ENCODE measurements around the gene ARID5B. TPM values are rescaled to one million over a fixed set of nuclear protein-coding genes. Genes with fewer than 3 reads are reported as not detected.

Gene ARID5B
- polyA plus RNA-seq, 1 experiment = 137 TPM

DNA sequence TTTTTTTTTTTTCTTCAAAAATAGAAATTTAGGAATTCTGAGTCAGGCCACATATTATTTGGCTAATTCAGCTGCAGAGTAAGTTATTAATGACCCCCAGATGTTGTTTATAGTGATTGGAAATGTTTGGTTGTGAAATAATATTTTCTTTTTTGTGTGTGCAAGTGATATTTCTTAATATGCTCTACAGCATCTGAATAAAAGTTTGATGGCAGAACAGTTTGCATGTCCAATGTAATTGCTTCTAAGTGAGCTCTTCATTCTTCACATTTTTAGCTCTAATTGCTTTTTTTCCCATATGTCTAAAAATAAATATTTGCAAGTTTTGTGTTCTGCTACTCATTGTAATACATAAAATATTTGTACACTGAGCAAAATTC, 116.0 kb downstream of the ARID5B start:
- Histone ChIP-seq H3K27ac (ENCODE audit: low read depth, low read length) (no peak overlapping the region), H3K9me3 (ENCODE audit: control insufficient read depth, insufficient read depth, low read length) (no peaks in the 10 kb centered on the region), H3K4me3 (ENCODE audit: low read depth, low read length) (no peak overlapping the region), H3K27me3 (ENCODE audit: control insufficient read depth, insufficient read depth, low read length) (no peaks in the 10 kb centered on the region)
- ChIA-PET CTCF (no interaction called here), POLR2A (no interaction called here)
- no peak for DNase-seq (ENCODE audit: low read depth, low spot score)
- no peak for TF ChIP-seq CTCF (IDR thresholded peaks at IDR 0.05; ENCODE audit: low read depth, low read length)

DNA sequence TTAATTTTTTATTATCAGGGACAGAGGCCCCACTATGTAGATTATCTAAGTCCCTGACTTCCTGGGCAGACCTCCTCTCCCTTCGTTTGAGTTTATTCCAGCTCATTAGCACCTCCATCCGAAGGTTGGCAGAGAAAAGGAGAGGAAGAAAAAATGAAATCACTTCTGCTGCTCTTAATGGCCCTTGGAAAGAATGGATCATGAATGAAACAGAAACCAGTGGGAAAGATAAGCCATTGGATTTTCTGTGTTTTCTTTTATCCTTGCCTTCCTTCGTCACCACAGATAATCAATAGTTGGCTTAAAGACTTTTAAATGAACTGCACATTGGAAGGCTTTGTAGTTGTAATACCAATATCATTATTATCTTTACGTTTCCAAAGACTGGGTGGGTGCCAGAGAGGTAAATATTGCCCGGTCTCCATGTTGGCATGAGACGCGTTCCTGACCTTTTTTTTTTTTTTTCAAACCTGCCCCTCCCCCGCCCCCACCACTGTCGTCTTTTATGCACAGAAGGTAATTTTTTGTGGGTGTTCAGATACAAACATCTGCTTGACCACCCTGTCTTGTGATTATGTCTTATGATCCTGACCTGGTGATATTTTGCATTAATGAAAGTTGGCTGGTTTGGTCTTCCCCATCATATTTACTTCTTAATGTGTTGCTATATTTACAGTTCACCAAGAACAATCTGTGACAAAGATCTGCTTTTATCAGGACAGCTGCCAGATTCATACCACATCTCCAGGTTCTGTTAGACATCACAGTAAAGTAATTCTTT, 116.8 kb downstream of the ARID5B start:
- H3K27me3 ChIP-seq (ENCODE audit: control insufficient read depth, insufficient read depth, low read length) = no peaks in the 10 kb centered on the region
- H3K4me3 ChIP-seq (ENCODE audit: low read depth, low read length) = no peak overlapping the region
- no peak overlapping the region for H3K27ac ChIP-seq (ENCODE audit: low read depth, low read length)
- POLR2A ChIA-PET = no interaction called here
- H3K9me3 ChIP-seq (ENCODE audit: control insufficient read depth, insufficient read depth, low read length) = no peaks in the 10 kb centered on the region
- no peak for DNase-seq (ENCODE audit: low read depth, low spot score)
- TF ChIP-seq CTCF (IDR thresholded peaks at IDR 0.05; ENCODE audit: low read depth, low read length) = no peak
- CTCF ChIA-PET = interaction anchor here (1.4 kb wide), 1 partner anchor 20 kb away, joined by 3 read pairs; no protein-coding TSS in a partner anchor

DNA sequence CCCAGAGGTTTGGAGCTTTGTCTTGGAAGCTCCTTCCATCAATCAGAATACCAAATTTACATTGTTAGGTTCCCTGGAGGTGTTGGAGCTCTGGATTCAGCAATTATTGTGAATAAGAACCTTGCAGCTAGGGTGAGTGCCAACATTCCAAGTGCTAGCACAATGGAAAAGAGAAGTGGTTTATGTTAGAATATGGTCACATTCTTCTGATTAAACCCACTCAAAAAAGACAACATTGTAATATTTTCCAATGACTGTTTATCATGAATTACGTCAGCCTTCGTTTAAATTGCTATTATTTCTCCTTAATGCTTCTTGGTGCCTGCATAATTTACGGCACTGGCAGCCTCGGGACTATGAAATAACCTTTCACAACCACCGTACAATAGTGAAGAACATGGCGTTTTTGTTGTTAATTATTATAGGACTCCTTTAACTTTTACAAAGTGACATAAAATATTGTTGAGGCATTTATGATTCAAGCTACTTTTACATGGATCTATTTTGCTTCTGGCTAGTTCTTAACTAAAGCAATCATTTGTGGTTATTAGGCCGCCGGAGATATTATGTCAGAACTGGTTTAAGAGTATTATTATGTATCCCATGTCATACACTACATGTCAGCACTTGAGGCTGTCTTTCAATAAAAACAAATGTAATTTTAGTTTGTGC, 117.7 kb downstream of the ARID5B start:
- no peak overlapping the region for H3K4me3 ChIP-seq (ENCODE audit: low read depth, low read length)
- no peak overlapping the region for H3K27ac ChIP-seq (ENCODE audit: low read depth, low read length)
- H3K9me3 ChIP-seq (ENCODE audit: control insufficient read depth, insufficient read depth, low read length) = no peaks in the 10 kb centered on the region
- TF ChIP-seq CTCF (IDR thresholded peaks at IDR 0.05; ENCODE audit: low read depth, low read length) = no peak
- H3K27me3 ChIP-seq (ENCODE audit: control insufficient read depth, insufficient read depth, low read length) = no peaks in the 10 kb centered on the region
- CTCF ChIA-PET = interaction anchor here (0.6 to 1.4 kb wide), 3 partner anchors 17 to 1058 kb away, joined by 3 read pairs; no protein-coding TSS in a partner anchor
- POLR2A ChIA-PET = no interaction called here
- no peak for DNase-seq (ENCODE audit: low read depth, low spot score)

DNA sequence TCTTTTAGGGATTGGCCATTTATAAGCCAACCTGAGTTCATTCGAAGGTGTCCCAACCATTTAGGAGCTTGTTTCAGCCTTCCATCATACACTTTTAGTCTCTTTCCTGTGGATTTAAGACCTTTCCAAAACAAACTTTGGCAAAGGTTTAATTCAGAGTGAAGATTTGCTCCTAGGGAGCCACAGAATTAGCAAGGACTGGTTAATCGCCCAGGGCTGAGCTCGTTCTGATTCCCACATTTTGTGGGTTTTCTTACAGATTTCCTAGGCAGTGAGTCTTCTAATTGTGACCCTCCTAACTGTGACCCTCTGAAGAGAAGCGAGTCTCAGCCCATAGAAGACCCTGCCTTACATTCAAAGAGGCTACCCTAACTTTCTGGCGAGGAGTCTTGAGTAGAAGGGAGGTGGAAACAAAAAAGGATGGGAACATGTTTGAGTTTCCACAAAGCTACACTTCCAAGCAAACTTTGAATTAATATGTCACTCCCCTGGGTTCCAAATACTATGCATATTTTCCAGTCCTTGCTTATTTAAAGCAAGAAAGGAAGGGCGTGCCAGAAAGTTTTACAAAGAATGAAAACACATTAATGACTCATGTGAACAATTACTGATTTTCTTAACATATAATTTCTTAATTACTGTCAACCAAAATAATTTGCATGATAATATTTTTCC, 118.3 kb downstream of the ARID5B start:
- Histone ChIP-seq H3K27me3 (ENCODE audit: control insufficient read depth, insufficient read depth, low read length) (no peaks in the 10 kb centered on the region), H3K9me3 (ENCODE audit: control insufficient read depth, insufficient read depth, low read length) (no peaks in the 10 kb centered on the region), H3K27ac (ENCODE audit: low read depth, low read length) (no peak overlapping the region), H3K4me3 (ENCODE audit: low read depth, low read length) (no peak overlapping the region)
- POLR2A ChIA-PET = interaction anchor here (1.0 kb wide), 1 partner anchor 34 kb away, joined by 3 read pairs; no protein-coding TSS in a partner anchor
- CTCF ChIA-PET = interaction anchor here (0.6 to 1.4 kb wide), 3 partner anchors 17 to 1058 kb away, joined by 3 read pairs; no protein-coding TSS in a partner anchor
- DNase-seq (ENCODE audit: low read depth, low spot score) = no peak
- TF ChIP-seq CTCF (IDR thresholded peaks at IDR 0.05; ENCODE audit: low read depth, low read length) = no peak

All from AG04450 (cell line).